Ishikawa (cell line): ENCODE data around the gene UTS2B.
A peak's percentile ranks its signal among the peaks of the same experiment; 100 is the strongest.

ENCODE experiments used
- CEBPB ChIP-seq: IDR thresholded peaks from 2 replicates; pipeline ENCODE4 v1.6.1; 2012
- CREB1 ChIP-seq: IDR thresholded peaks from 2 replicates; pipeline ENCODE4 v1.6.1; 2012; ENCODE audit warnings: low read depth
- EGR1 ChIP-seq: IDR thresholded peaks from 2 replicates; pipeline ENCODE4 v1.6.1; 2012
- EP300 ChIP-seq: IDR thresholded peaks from 2 replicates; pipeline ENCODE4 v1.6.1; 2012; ENCODE audit warnings: borderline replicate concordance
- FOXM1 ChIP-seq: IDR thresholded peaks from 2 replicates; pipeline ENCODE4 v1.6.1; 2012; ENCODE audit warnings: low read depth, borderline replicate concordance
- NFIC ChIP-seq: IDR thresholded peaks from 2 replicates; pipeline ENCODE4 v1.6.1; 2012
- RAD21 ChIP-seq: IDR thresholded peaks from 2 replicates; pipeline ENCODE4 v1.6.1; 2012; ENCODE audit warnings: low read depth
- TAF1 ChIP-seq: IDR thresholded peaks from 2 replicates; pipeline ENCODE4 v1.6.1; 2012; ENCODE audit warnings: low read depth, mild to moderate bottlenecking
- TCF12 ChIP-seq: IDR thresholded peaks from 2 replicates; pipeline ENCODE4 v1.6.1; 2012; ENCODE audit warnings: low read depth
- TEAD4 ChIP-seq: IDR thresholded peaks from 2 replicates; pipeline ENCODE4 v1.6.1; 2012
- YY1 ChIP-seq: IDR thresholded peaks from 2 replicates; pipeline ENCODE4 v1.6.1; 2012; ENCODE audit warnings: low read depth
- ZBTB7A ChIP-seq: IDR thresholded peaks from 2 replicates; pipeline ENCODE4 v1.6.1; 2012; ENCODE audit warnings: low read depth
- TF ChIP-seq, protein P1 (sequence below): IDR thresholded peaks from 2 replicates; pipeline ENCODE4 v1.6.1; 2012
- TF ChIP-seq, protein P2 (sequence below): IDR thresholded peaks from 2 replicates; pipeline ENCODE4 v1.6.1; 2012
- TF ChIP-seq, protein P3 (sequence below): IDR thresholded peaks from 2 replicates; pipeline ENCODE4 v1.6.1; 2012; ENCODE audit warnings: low read depth, mild to moderate bottlenecking

Gene UTS2B

DNA sequence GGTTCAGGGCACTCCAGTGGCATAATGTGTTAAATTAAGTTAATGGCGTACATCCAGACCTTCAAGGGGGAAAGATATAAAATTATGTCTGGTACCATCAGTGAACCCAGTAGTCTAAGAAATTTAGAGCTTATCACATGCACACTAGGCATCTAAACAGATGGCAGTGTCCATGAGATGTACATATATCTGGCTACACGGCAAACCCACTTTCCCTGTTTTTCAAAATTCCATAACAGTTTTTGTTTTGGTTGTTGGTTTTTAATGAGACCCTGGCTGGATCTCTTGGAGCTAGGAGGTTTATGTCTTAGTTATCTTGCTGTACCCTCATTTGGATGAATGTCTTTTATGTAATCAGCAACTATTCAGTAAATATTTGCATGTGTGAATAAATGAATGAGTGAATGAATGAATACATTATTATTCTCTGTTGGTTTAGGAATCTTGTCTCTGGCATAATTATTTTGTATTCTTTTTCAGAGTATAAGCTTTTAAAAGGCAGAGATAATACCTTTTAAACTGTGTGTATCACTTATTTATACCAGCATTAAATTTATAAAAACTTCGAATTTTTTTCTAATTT is 3.1 kb upstream of the UTS2B start:
- TF ChIP-seq, protein P1, sequence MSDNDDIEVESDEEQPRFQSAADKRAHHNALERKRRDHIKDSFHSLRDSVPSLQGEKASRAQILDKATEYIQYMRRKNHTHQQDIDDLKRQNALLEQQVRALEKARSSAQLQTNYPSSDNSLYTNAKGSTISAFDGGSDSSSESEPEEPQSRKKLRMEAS, result no peak
- TF ChIP-seq RAD21 (no peak), NFIC (no peak), FOXM1 (no peak), ZBTB7A (no peak), TAF1 (no peak), EP300 (no peak), EGR1 (no peak), CREB1 (no peak)

DNA sequence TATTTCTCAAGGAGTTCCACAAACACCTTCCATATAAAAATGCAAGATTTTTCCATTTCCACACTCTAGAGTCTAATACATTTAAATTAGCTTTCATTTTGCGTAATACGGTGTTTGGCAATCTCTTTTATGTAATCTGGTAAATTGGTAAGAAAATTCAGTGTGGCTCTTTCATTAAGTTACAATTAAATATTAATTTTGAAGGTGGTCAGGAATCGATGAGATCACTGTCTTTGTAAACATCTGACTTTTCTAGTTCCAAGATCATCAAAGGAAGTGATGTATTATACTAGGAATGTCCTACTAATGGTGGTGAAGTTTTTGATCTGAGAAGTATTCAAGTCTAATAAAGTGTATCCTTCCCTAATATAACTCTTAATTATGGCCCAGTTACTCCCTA is 1.1 kb upstream of the UTS2B start:
- TF ChIP-seq ZBTB7A, result no peak
- no peak for TF ChIP-seq RAD21

GRCh38 chr3:191330530-191331048 is 263 bp upstream of the UTS2B start:
- TF ChIP-seq, protein P1, result no peak
- TF ChIP-seq CEBPB, result no peak
- TF ChIP-seq NFIC, result no peak
- TF ChIP-seq ZBTB7A, result no peak
- TF ChIP-seq TAF1, result no peak
- TF ChIP-seq, protein P2, sequence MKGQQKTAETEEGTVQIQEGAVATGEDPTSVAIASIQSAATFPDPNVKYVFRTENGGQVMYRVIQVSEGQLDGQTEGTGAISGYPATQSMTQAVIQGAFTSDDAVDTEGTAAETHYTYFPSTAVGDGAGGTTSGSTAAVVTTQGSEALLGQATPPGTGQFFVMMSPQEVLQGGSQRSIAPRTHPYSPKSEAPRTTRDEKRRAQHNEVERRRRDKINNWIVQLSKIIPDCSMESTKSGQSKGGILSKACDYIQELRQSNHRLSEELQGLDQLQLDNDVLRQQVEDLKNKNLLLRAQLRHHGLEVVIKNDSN, result no peak
- TF ChIP-seq EGR1, result no peak
- TF ChIP-seq RAD21, result no peak

DNA sequence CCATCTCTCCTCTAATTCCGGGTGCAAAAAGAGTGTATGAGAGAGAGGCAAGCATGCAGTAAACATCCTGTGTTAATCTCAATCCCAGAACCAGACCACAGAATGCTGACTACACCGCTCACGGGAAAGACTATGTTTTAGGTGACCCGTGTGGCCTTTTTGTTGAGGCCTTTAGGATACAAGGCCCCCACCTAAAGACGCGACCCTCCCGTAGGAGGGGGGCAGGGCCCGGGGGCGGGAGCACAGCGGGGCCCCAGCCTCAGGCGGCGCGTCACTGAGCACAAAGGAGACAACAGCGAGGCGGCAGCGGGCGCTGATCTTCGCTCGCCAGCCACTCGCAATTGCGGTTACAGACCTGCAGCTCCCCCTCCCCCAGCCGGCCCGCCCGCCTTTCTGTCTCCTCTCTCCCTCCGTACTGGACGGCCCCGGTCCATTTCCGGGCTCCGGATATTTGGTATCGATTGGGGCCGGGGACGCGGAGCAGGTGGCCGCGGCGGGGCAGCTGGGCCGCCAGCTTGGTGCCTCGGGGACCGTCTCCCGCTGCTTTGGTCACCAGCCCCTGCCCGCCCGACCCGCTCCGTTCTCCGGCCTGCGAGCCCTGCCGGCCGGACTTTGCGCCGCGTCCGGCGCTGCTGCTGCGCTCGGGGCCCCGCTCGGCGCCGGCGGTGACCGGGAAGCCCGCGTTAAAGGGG is 1.2 kb downstream of the UTS2B start, which contains the start of gene CCDC50:
TSS of gene CCDC50 (plus strand) at position 433 of the 692 bp plus-strand sequence. CDS start 281 bp downstream, outside the sequence.
- TF ChIP-seq EGR1 (peak; percentile 9; the same call in 1 of the 2 replicates), CREB1 (no peak), RAD21 (no peak), TEAD4 (peak; percentile 45; the same call in 1 of the 2 replicates), TAF1 (peak; percentile 68), TCF12 (peak; percentile 59; the same call in 1 of the 2 replicates), YY1 (peak; percentile 61), NFIC (no peak), CEBPB (no peak), ZBTB7A (no peak), FOXM1 (peak; percentile 14; the same call in 1 of the 2 replicates), EP300 (0 out of 2 replicates have a peak, but pooled peaks have one; percentile 17)
- TF ChIP-seq, protein P3, sequence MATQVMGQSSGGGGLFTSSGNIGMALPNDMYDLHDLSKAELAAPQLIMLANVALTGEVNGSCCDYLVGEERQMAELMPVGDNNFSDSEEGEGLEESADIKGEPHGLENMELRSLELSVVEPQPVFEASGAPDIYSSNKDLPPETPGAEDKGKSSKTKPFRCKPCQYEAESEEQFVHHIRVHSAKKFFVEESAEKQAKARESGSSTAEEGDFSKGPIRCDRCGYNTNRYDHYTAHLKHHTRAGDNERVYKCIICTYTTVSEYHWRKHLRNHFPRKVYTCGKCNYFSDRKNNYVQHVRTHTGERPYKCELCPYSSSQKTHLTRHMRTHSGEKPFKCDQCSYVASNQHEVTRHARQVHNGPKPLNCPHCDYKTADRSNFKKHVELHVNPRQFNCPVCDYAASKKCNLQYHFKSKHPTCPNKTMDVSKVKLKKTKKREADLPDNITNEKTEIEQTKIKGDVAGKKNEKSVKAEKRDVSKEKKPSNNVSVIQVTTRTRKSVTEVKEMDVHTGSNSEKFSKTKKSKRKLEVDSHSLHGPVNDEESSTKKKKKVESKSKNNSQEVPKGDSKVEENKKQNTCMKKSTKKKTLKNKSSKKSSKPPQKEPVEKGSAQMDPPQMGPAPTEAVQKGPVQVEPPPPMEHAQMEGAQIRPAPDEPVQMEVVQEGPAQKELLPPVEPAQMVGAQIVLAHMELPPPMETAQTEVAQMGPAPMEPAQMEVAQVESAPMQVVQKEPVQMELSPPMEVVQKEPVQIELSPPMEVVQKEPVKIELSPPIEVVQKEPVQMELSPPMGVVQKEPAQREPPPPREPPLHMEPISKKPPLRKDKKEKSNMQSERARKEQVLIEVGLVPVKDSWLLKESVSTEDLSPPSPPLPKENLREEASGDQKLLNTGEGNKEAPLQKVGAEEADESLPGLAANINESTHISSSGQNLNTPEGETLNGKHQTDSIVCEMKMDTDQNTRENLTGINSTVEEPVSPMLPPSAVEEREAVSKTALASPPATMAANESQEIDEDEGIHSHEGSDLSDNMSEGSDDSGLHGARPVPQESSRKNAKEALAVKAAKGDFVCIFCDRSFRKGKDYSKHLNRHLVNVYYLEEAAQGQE, result no peak
- TF ChIP-seq, protein P2, result peak; percentile 23; the same call in 1 of the 2 replicates
- TF ChIP-seq, protein P1, result peak; percentile 51; the same call in 1 of the 2 replicates

DNA sequence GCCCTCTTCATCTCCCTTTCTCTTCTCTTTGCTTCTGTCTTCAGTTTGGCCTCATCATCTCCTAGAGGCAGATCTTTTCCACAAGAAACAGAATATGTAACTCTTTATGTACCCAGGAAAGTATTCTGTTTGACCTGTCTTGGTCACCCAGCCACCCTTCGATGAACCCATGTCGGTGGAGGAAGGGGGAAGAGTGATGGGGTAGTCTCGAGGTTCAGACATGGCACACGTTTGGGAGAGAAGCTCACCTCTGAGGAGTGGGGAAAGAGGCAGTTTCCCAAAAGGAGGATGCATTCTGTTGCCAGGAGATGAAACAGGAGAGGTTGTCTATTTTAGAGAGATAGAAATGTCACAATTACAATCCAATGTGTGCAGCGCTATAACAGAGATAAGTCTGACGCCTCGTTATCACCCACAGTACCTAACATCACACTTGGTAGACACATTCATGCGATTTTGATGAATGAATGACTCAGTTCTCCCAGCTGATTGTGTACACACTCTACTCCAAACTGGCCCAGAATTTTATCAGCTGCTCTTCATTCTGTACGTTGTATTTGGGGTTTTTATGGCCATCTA is 1.9 kb downstream of the UTS2B start:
- TF ChIP-seq YY1, result no peak
- no peak for TF ChIP-seq CREB1
- no peak for TF ChIP-seq TCF12
- TF ChIP-seq RAD21, result no peak
- TF ChIP-seq, protein P1, result no peak
- no peak for TF ChIP-seq ZBTB7A
- TF ChIP-seq NFIC, result no peak
- no peak for TF ChIP-seq CEBPB
- no peak for TF ChIP-seq TEAD4
- no peak for TF ChIP-seq EGR1
- no peak for TF ChIP-seq EP300
- no peak for TF ChIP-seq TAF1
- no peak for TF ChIP-seq FOXM1
- TF ChIP-seq, protein P2, result no peak
- TF ChIP-seq, protein P3, result no peak
